Measurements from ENCODE around the gene NDEL1.

NDEL1 gene

DNA sequence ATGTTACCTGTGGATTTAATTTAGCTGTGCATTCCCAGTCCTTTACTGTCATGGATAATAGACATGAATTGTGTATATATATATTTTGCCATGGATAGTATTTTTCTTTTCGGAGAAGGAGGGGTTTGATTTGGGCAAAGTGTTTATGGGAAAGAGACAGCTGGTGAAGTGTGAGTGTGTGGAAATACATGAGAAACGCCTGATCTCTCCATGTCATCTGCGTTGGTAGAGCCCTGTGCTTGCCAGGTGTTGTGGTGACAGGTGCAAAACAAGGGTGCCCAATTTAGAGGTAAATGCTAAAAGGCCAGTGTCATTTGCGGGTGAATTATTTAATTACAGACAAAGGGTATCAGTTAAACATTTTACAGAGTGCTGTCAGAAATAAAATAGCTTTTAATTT is 23.4 kb downstream of the NDEL1 start:
- no peak for DNase-seq

- DNase-seq: no peak
Observed at GRCh38 chr17:8459831-8460230, 24.1 kb downstream of the NDEL1 start.

GRCh38 chr17:8462564-8462963 is 26.9 kb downstream of the NDEL1 start:
- DNase-seq: no peak

- DNase-seq: no peak
Observed at GRCh38 chr17:8463099-8463498, 27.4 kb downstream of the NDEL1 start.

- DNase-seq: no peak
Observed at GRCh38 chr17:8464941-8465340, 29.3 kb downstream of the NDEL1 start.

GRCh38 chr17:8465356-8465755 is 29.7 kb downstream of the NDEL1 start:
- no peak for DNase-seq

DNA sequence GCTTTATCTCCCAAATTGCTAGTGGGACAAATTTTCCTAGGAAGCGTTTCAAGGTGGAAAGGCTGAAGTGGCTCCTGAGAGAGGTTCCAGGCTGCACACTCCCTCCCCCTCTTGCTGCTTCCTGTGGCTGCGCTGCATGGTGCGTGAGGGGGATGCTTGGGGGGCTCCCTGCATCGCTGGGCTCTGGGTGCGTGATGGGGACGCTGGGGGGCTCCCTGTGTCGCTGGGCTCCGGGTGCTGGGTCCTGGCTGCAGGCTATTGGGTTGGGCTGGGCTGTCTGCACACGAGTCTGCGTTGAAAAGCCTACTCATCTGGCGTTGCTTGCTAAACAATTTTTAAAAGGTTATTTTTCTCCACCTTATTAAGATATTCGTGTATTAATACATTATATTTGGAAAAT is 30.1 kb downstream of the NDEL1 start:
- no peak for DNase-seq

- DNase-seq: no peak
Observed at GRCh38 chr17:8466456-8466855, 30.8 kb downstream of the NDEL1 start.

DNA sequence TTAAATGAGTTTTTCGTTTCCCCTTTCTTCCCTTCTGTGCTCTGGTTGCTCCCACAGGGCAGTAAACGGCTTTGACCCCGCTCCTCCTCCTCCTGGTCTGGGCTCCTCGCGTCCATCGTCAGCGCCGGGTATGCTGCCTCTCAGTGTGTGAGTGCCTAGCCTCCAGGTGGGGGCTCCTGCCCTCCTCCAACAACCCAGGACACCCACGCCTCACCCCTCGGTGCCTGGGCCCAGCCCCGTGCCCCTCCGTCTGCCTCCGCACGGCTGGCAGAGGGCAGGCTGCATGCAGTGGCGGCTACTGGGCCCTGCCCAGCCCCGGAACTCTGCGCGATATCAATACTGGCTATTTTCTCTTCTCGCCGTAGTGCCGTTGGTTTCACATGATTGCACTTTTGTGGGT is 31.2 kb downstream of the NDEL1 start:
- no peak for DNase-seq

DNA sequence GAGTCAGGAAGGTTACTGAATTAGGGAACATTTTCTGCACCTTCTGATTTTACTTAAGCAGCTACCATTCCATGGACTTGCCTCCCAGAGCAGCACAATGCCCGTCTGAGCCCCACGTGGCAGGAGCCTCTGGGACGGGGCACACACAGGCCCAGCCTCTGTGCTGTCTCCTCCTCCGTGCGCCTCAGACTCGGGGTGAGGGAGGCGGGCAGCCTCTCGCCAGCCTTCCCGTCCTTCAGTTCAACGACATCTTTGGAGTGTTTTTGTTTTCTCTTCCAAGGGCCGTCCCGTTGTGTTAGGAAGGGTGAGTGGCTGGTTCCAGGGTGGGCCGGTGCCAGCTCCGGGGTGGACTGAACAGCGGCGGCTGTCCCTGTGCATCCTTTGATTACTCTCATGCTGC is 31.8 kb downstream of the NDEL1 start:
- no peak for DNase-seq

- DNase-seq: no peak
Observed at GRCh38 chr17:8468127-8468526, 32.4 kb downstream of the NDEL1 start.

- DNase-seq: no peak
Observed at GRCh38 chr17:8468980-8469379, 33.3 kb downstream of the NDEL1 start.

DNA sequence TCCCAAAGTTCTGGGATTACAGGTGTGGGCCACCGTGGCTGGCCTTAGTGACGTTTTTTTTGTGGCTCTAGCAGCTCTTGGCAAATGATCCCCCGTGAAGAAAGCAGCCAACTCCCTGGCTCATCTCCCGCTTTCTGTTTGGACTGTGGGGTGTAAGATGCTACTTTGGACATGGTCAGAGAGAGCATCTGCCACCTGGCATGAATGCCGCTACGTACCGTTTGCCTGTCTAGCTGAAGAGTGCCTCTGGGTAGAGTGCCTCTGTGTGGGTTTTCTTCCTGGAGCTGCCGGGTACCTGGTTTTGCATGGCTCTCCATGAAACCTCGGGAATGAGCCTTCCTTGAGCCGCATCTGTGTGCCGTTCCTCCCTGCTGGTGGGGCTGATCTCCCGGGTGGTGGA is 34.3 kb downstream of the NDEL1 start:
- no peak for DNase-seq

DNA sequence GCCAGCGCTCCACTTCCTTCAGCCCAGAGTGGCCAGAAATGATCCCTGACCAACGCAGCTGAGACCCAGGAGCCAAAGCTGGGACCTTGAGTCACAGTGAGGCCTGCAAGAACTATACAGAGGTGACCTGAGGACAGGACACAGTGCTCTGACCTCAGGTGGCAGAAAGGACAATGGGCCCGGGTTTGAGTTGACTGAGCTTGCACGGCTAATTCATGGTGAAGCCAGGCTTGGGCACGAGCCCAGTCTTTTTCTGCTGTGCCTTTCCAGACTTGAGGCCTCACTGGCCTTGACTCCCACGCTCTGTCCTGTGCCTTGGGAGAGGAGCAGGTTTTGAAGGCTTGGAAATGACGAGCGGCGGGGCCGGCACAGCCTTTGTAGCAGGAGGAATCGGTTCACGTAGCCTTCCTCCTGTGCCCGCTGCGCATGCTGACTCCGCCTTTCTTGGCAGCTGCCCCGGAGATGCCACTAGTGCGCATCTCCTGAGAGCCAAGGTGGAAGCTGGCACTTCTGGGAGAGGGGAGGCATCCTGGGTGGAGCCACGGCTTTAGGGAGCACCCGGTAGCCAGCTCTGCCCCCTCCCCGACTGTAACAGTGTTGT is 34.9 kb downstream of the NDEL1 start:
- no peak for DNase-seq

DNA sequence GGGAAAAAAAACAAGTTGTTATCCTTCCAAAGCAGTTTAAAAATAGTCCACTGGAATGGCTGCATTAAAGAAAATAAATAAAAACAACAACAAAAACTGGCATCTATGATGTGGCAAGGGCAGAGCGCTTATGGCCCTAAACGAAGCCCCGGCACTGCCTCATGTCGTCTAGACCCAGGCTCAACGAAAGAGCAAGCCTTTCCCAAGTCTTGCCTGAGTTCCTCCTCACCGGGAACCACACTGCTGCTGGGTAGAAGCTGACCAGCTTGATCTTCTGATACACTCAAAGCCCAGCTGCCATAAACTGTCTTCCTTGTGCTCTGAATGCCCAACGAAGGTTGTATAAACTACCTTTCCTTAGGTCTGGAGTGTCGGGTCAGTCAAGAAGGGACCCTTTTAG is 37.0 kb downstream of the NDEL1 start:
- no peak for DNase-seq

GRCh38 chr17:8473451-8474192 is 37.9 kb downstream of the NDEL1 start:
- DNase-seq: no peak

DNA sequence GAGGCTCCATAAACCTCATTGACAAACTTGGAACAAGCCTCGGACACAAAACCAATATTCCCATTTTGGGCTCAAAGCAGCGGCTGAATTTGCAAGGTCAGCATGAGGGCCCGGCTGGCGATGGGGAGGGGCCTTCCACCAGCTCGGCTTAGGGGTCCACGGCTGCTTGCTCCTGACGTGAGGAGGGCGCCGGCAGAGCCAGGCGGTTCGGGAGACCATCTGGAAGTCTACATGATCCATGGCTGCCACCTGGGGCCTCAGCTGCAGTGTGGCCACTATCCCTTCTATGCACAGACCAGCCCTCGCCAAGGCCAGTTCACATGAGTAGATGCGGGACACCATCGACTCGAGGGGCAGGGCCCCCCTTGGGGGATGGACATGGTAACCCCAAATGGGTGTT is 39.1 kb downstream of the NDEL1 start:
- DNase-seq: no peak

- no peak for DNase-seq
Observed at GRCh38 chr17:8475227-8475626, 39.5 kb downstream of the NDEL1 start.

DNA sequence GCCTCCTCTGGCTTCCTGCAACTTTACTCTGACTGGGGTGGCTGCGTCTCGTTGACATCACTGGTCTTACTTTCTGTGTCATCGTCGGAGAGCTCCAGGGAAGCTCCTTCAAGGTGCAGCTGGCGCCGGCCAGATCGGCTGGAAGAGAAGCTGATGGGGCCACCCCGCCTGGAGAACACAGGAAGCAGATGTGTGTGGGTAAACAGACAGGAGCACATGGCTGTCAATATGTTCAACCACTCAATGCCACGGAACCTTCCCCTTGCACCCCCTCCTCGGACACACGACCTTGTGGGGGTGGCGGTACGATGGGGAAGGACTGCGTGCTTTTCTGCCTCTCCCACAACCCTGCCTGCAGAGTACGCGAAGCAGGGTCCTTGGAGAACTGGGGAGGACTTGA is 40.1 kb downstream of the NDEL1 start:
- no peak for DNase-seq

DNA sequence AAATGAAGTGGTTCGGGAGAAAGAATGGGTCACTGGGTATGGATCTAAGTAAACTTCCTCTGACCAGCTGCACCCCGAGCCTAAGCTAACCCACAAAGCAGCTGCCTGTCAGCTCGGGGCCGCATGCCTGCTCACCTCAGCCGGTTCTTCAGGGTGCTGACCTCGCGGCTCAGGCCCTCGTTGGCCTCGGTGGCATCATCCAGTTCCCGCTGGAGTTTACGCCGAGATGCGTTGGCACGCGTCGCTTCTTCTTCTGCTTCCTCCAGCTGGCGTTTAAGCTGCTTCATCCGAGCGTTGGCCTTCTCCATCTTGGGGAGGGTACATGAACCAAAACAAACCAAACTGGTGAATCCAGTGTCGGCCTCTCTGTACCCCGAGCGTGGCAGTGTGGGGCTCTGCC is 41.1 kb downstream of the NDEL1 start:
- no peak for DNase-seq

GRCh38 chr17:8477171-8477570 is 41.5 kb downstream of the NDEL1 start:
- DNase-seq: no peak

GRCh38 chr17:8477715-8478441 is 42.2 kb downstream of the NDEL1 start:
- DNase-seq: no peak

DNA sequence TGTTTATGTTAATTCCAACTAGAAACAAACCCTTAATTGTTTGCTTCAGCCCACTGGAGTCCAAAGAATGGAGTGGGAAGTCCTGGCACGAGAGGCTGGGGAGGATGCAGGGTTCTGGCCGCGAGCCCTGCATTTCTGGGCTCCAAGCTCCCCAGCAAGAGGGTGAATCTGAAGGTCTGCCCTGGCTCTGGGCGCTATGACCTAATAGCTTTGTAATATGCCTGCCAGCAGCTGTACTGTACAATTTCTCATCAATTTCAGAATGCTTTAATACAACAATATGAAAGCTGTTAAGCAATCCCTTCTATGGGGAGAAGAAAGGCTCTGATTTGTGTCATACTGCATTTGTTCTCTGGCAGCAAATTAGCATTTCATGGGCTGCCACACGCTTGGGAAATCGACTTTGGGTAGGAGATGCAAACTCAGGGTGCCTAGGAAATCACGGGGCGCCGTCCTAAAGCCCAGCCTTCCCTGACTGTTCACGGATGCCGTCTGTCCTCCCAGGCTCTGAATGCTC is 43.8 kb downstream of the NDEL1 start:
- no peak for DNase-seq

Data from RPMI8226 (cell line).